WTC11 (cell line): ENCODE results near the gene LHPP. TPM values are rescaled to one million over a fixed set of nuclear protein-coding genes. Genes with fewer than 3 reads are reported as not detected.

Experiments
- ATAC-seq: fragments of 200-7000 bp; cut with Tn5 transposase; 2 replicates; pipeline ENCODE4 v1.10.0; 2021; ENCODE audit warnings: mild to moderate bottlenecking, moderate library complexity
- CTCF ChIA-PET: fragments of 300-600 bp; sonication (Branson Sonifier 250); formaldehyde crosslinking; loops from one replicate; lab custom pipeline; 2021; ENCODE audit warnings: antibody characterized with exemption; lab: Charles Lee
- POLR2A ChIA-PET: fragments of 350-600 bp; sonication (Branson Sonifier 250); formaldehyde crosslinking; loops from one replicate; lab custom pipeline; 2021; ENCODE audit warnings: antibody characterized with exemption; lab: Charles Lee
- DNase-seq: peaks from one replicate; pipeline ENCODE4 v3.0.0; 2021; ENCODE audit warnings: low spot score
- H3K27ac Mint-ChIP-seq: 2 replicates; pipeline ENCODE4 v1.8.0; 2021; ENCODE audit warnings: mixed read lengths
- H3K27me3 Mint-ChIP-seq: 2 replicates; pipeline ENCODE4 v1.8.0; 2021; ENCODE audit warnings: low read depth, mild to moderate bottlenecking, moderate library complexity, mixed read lengths
- H3K36me3 Mint-ChIP-seq: 2 replicates; pipeline ENCODE4 v1.8.0; 2021; ENCODE audit warnings: mixed read lengths
- H3K4me1 Mint-ChIP-seq: 2 replicates; pipeline ENCODE4 v1.8.0; 2022; ENCODE audit warnings: mixed read lengths
- H3K4me3 Mint-ChIP-seq: 2 replicates; pipeline ENCODE4 v1.8.0; 2021; ENCODE audit warnings: mild to moderate bottlenecking, moderate library complexity, mixed read lengths
- H3K9me3 Mint-ChIP-seq: 2 replicates; pipeline ENCODE4 v1.8.0; 2021; ENCODE audit warnings: mixed read lengths
- JUN ChIP-seq: sonication (generic); formaldehyde crosslinking; IDR thresholded peaks from 2 replicates; pipeline ENCODE4 v1.8.0; 2023; ENCODE audit warnings: mild to moderate bottlenecking, missing genetic modification reagents
- KAT7 ChIP-seq: sonication (generic); formaldehyde crosslinking; IDR thresholded peaks from 2 replicates; pipeline ENCODE4 v1.8.1; 2023; ENCODE audit warnings: missing genetic modification reagents, mild to moderate bottlenecking, borderline replicate concordance
- NFYB ChIP-seq: sonication (generic); formaldehyde crosslinking; conservative IDR thresholded peaks from 2 replicates; pipeline ENCODE4 v1.8.0; 2022; ENCODE audit warnings: low read depth, missing genetic modification reagents
- NR2C2 ChIP-seq: sonication (generic); formaldehyde crosslinking; IDR thresholded peaks from 2 replicates; pipeline ENCODE4 v1.8.0; 2022; ENCODE audit warnings: mild to moderate bottlenecking, missing genetic modification reagents
- TEAD4 ChIP-seq: sonication (generic); formaldehyde crosslinking; IDR thresholded peaks from 2 replicates; pipeline ENCODE4 v1.8.0; 2022; ENCODE audit warnings: mild to moderate bottlenecking, missing genetic modification reagents
- ZBTB21 ChIP-seq: sonication (generic); formaldehyde crosslinking; IDR thresholded peaks from 2 replicates; pipeline ENCODE4 v1.8.1; 2023; ENCODE audit warnings: mild to moderate bottlenecking, missing genetic modification reagents, borderline replicate concordance
- ZNF263 ChIP-seq: sonication (generic); formaldehyde crosslinking; IDR thresholded peaks from 2 replicates; pipeline ENCODE4 v1.8.1; 2022; ENCODE audit warnings: low read depth, mild to moderate bottlenecking, moderate library complexity, missing genetic modification reagents
- total RNA-seq: library from RNA; stranded (reverse); gene quantifications from 3 replicates; pipeline ENCODE4 v1.2.3, GENCODE V29; 2021
- TF ChIP-seq, protein P1 (sequence below): fragments of 250-450 bp; sonication (Bioruptor Pico); IDR thresholded peaks from 2 replicates; pipeline ENCODE4 v1.9.0; 2021; ENCODE audit warnings: mild to moderate bottlenecking
- TF ChIP-seq, protein P2 (sequence below): sonication (generic); formaldehyde crosslinking; IDR thresholded peaks from 2 replicates; pipeline ENCODE4 v1.8.1; 2023; ENCODE audit warnings: mild to moderate bottlenecking, missing genetic modification reagents, borderline replicate concordance
- TF ChIP-seq, protein P3 (sequence below): fragments of 250-450 bp; sonication (Bioruptor Pico); IDR thresholded peaks from 2 replicates; pipeline ENCODE4 v1.9.0; 2021; ENCODE audit warnings: moderate library complexity, mild to moderate bottlenecking, inconsistent platforms, borderline replicate concordance
- TF ChIP-seq, protein P4 (sequence below): sonication (generic); formaldehyde crosslinking; IDR thresholded peaks from 2 replicates; pipeline ENCODE4 v1.8.0; 2022; ENCODE audit warnings: mild to moderate bottlenecking, missing genetic modification reagents
- TF ChIP-seq, protein P5 (sequence below): sonication (generic); formaldehyde crosslinking; IDR thresholded peaks from 2 replicates; pipeline ENCODE4 v1.8.1; 2023; ENCODE audit warnings: mild to moderate bottlenecking, missing genetic modification reagents

LHPP gene
- total RNA-seq, 1 experiment from 2014 or later = 33.2 TPM

DNA sequence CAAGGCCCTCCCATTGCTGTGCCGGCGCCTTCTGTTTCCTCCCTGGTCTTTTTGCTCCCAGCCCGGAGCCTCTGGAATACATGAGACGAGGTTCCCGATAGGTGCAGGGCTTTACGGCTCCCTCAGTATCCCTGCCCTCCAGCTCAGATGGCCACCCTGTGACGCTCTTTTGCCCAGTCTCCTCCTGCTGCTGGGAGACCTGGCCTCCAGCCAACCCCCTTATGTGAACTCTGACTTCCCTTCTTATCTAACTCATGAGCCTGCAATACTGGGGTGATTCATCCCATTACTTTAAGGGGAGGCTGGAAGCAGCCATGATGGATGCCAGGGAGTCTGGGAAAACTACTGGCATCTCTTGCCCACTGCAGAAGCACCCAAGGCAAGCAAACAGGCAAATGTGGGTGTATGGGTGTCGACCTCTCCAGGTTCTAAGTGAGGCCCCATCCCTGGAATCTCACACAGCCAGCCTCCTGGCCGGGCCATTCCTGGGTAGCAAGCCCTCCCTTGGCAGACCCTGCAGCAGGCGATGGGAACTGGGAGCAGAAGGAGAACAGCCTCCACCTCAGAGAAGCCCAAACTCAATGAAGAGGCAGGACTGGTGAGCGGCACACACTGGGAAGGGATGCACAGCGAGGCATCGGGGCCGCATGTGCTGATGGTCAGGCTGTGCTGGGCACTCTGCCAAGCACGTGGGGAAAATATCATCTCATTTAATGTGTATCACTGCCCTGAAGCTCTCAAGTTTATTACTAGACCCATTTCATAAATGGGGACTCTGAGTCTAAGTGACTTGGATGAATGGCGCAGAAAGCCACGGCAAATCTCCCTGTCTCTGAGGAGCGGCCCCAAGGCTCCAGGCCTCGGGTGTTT lies 185.1 kb downstream of the LHPP start (continued):
- TF ChIP-seq, protein P1, sequence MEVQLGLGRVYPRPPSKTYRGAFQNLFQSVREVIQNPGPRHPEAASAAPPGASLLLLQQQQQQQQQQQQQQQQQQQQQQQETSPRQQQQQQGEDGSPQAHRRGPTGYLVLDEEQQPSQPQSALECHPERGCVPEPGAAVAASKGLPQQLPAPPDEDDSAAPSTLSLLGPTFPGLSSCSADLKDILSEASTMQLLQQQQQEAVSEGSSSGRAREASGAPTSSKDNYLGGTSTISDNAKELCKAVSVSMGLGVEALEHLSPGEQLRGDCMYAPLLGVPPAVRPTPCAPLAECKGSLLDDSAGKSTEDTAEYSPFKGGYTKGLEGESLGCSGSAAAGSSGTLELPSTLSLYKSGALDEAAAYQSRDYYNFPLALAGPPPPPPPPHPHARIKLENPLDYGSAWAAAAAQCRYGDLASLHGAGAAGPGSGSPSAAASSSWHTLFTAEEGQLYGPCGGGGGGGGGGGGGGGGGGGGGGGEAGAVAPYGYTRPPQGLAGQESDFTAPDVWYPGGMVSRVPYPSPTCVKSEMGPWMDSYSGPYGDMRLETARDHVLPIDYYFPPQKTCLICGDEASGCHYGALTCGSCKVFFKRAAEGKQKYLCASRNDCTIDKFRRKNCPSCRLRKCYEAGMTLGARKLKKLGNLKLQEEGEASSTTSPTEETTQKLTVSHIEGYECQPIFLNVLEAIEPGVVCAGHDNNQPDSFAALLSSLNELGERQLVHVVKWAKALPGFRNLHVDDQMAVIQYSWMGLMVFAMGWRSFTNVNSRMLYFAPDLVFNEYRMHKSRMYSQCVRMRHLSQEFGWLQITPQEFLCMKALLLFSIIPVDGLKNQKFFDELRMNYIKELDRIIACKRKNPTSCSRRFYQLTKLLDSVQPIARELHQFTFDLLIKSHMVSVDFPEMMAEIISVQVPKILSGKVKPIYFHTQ (CRISPR knock-in tag) = no peak
- no peak for TF ChIP-seq KAT7
- TF ChIP-seq, all 79 proteins: peak for 0

DNA sequence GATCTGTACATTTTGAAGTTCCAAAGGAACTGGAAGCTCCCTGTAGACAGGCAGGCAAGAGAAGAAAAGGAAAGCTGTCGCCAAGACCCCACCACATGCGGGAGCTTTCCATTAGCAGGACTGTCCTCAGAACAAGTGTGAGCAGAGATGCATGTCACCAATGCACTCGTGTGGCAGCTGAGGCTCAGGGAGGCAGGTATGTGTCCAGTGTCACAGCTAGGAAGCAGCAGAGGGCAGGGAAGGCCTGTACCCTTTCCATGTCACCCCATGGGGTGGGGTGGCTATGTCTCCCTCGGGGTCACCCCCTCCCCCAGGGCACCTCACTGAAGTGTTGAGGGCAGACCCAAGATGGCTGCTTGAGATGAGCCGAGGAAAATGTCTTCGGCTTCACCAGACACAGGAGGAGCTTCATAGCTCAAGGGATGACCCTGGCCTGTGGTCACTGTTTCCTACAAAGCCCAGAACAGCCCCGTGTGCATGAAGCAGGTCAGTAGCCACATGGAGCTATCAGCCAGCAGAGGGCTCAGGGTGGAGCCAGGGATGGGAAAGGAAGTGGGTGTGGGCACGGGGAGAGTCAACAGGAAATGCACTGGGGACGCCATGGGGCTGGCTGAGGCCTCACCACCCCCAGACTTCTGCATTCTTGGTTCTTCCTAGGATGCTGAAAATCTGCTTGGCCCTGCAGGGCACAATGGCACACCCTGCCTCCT lies 186.0 kb downstream of the LHPP start:
- peak; percentile 44 for ATAC-seq
- Mint-ChIP-seq H3K9me3 (no peaks in the 10 kb centered on the region), H3K27me3 (no peaks in the 10 kb centered on the region), H3K27ac (peak overlapping the region; percentile 12; the same call in 1 of the 2 replicates), H3K36me3 (no peaks in the 10 kb centered on the region), H3K4me1 (peaks cover 43% of the 10 kb centered on the region), H3K4me3 (no peak overlapping the region)
- DNase-seq = no peak
- CTCF ChIA-PET = interaction anchor here (0.5 to 5.9 kb wide), 7 partner anchors 16 to 95 kb away, joined by 3 to 57 read pairs (median 5); no protein-coding TSS in a partner anchor
- POLR2A ChIA-PET = interaction anchor here (0.6 to 1.1 kb wide), 2 partner anchors 193 to 957 kb away, joined by 3 read pairs; no protein-coding TSS in a partner anchor
- TF ChIP-seq, protein P2, sequence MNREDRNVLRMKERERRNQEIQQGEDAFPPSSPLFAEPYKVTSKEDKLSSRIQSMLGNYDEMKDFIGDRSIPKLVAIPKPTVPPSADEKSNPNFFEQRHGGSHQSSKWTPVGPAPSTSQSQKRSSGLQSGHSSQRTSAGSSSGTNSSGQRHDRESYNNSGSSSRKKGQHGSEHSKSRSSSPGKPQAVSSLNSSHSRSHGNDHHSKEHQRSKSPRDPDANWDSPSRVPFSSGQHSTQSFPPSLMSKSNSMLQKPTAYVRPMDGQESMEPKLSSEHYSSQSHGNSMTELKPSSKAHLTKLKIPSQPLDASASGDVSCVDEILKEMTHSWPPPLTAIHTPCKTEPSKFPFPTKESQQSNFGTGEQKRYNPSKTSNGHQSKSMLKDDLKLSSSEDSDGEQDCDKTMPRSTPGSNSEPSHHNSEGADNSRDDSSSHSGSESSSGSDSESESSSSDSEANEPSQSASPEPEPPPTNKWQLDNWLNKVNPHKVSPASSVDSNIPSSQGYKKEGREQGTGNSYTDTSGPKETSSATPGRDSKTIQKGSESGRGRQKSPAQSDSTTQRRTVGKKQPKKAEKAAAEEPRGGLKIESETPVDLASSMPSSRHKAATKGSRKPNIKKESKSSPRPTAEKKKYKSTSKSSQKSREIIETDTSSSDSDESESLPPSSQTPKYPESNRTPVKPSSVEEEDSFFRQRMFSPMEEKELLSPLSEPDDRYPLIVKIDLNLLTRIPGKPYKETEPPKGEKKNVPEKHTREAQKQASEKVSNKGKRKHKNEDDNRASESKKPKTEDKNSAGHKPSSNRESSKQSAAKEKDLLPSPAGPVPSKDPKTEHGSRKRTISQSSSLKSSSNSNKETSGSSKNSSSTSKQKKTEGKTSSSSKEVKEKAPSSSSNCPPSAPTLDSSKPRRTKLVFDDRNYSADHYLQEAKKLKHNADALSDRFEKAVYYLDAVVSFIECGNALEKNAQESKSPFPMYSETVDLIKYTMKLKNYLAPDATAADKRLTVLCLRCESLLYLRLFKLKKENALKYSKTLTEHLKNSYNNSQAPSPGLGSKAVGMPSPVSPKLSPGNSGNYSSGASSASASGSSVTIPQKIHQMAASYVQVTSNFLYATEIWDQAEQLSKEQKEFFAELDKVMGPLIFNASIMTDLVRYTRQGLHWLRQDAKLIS (CRISPR knock-in tag) = no peak
- TF ChIP-seq, protein P3, sequence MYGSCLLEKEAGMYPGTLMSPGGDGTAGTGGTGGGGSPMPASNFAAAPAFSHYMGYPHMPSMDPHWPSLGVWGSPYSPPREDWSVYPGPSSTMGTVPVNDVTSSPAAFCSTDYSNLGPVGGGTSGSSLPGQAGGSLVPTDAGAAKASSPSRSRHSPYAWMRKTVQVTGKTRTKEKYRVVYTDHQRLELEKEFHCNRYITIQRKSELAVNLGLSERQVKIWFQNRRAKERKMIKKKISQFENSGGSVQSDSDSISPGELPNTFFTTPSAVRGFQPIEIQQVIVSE (CRISPR knock-in tag) = no peak
- TF ChIP-seq NR2C2 (CRISPR knock-in tag) (no peak), NFYB (CRISPR knock-in tag) (no peak), ZBTB21 (CRISPR knock-in tag) (no peak), JUN (CRISPR knock-in tag) (no peak), TEAD4 (CRISPR knock-in tag) (no peak), ZNF263 (no peak)
- TF ChIP-seq, protein P4, sequence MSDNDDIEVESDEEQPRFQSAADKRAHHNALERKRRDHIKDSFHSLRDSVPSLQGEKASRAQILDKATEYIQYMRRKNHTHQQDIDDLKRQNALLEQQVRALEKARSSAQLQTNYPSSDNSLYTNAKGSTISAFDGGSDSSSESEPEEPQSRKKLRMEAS (CRISPR knock-in tag) = no peak
- TF ChIP-seq, protein P5, sequence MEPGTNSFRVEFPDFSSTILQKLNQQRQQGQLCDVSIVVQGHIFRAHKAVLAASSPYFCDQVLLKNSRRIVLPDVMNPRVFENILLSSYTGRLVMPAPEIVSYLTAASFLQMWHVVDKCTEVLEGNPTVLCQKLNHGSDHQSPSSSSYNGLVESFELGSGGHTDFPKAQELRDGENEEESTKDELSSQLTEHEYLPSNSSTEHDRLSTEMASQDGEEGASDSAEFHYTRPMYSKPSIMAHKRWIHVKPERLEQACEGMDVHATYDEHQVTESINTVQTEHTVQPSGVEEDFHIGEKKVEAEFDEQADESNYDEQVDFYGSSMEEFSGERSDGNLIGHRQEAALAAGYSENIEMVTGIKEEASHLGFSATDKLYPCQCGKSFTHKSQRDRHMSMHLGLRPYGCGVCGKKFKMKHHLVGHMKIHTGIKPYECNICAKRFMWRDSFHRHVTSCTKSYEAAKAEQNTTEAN = no peak
